Ureter (tissue), 1 donor: Measurements from ENCODE around the gene ATXN2. TPM values are rescaled to one million over a fixed set of nuclear protein-coding genes. Genes with fewer than 3 reads are reported as not detected.
A peak's percentile ranks its signal among the peaks of the same experiment; 100 is the strongest.
"Not testable (repeated sequence)": the region's sequence is repeated elsewhere in the genome, so short reads cannot be mapped to it uniquely, and the experiment has no call there.

Source experiments
- DNase-seq: peaks from one replicate; pipeline ENCODE4 v3.0.0-alpha.2; 2020; ENCODE audit warnings: low spot score
- total RNA-seq: library from RNA; stranded (reverse); gene quantifications from one replicate; pipeline ENCODE4 v1.2.4, GENCODE V29; 2023
- donor health status: DM: yes; HTN: yes; CAD: no.

The ATXN2 gene
- total RNA-seq, 1 donor from 2014 or later, result 120 TPM

GRCh38 chr12:111600986-111601385, 1.9 kb upstream of the ATXN2 start:
- DNase-seq, result not testable (repeated sequence)

GRCh38 chr12:111600205-111600642, 1.1 kb upstream of the ATXN2 start:
- no peak for DNase-seq

- DNase-seq, result peak; percentile 93
Observed at GRCh38 chr12:111599453-111600204, 514 bp upstream of the ATXN2 start.

- peak; percentile 60 for DNase-seq
Observed at GRCh38 chr12:111597831-111598636, 1.1 kb downstream of the ATXN2 start.

DNA sequence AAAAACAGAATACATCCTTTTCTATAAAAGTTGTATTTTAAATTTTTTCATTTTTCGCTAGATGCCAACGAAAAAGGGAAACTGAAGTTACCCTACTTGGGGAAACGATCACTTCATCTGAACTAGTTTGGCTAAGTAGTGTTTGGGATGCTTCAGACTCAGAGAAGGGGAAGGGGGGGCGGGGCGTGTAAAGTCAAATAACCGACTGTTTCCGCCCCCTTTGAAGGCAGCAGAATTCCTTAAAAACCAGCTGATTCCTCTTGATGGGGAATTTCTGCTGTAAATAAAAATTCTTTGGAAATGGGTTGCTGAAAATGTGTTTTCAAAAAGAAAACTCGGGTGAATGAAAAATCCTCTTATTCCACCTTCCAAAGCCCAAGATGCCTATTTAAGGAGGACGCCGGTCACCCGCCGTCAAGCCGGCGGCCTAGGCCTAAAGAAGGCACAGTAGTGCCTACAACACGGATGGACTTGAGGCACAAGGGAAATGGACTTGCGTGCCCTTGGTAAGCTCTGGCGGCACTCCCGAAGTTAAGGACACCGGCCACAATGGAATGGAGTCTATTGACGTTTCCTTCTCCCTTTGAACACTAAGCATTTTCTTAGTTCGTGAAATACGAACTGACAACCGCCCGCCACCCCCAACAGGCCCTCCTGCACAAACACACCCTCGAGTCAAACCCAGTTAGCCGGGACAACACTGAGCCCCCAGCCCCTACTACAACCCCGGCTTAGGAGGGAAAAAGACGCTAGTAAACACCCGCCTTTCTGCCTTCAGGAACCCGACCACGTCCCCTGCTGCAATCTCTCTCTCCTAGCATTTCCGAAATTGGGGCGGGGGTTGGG, 1.9 kb downstream of the ATXN2 start:
- DNase-seq, result peak; percentile 62

DNA sequence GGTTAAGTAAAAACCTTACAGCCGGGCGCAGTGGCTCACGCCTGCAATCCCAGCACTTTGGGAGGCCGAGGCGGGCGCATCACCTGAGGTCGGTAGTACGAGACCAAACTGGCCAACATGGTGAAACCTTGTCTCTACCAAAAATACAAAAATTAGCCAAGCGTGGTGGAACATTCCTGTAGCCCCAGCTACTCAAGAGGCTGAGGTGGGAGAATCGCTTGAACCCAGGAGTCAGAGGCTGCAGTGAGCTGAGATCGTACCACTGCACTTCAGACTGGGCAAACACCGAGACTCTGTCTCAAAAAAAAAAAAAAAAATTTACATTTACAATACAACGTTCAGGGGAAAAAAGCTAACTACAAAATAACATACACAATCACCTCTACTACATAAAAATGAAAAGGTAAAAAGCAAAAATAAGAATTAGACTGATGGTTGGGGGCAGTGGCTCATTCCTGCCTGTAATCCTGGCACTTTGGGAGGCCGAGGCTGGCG, 3.7 kb downstream of the ATXN2 start:
- DNase-seq, result not testable (repeated sequence)

- not testable (repeated sequence) for DNase-seq
Observed at GRCh38 chr12:111591399-111592010, 7.6 kb downstream of the ATXN2 start.

GRCh38 chr12:111590552-111590951, 8.6 kb downstream of the ATXN2 start:
- DNase-seq, result no peak

DNA sequence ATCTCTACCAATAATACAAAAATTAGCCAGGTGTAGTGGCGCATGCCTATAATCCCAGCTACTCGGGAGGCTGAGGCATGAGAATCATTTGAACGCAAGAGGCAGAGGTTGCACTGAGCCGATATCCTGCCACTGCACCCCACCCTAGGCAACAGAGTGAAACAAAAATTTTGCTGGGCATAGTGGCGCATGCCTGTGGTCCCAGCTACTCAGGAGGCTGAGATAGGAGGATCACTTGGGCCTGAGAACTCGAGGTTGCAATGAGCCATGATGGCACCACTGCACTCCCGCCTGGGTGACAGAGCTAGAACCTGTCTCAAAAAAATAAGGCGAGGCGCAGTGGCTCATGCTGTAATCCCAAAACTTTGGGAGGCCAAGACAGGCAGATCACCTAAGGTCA, 9.5 kb downstream of the ATXN2 start:
- DNase-seq, result no peak

DNA sequence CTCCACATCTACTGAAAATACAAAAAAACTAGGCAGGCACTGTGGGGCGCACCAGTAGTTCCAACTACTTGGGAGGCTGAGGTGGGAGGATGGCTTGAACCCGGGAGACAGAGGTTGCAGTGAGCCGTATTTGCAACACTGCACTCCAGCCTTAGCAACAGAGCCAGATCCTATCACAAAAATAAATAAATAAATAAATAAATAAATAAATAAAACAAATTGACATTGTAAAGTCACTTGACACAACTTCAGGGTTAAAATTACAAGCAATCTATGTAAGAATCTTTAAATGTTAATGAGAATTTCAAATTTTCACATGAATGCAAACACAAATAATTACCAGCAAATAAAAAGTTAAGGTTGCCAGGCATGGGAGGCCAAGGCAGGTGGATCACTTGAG, 11.1 kb downstream of the ATXN2 start:
- DNase-seq, result no peak

DNA sequence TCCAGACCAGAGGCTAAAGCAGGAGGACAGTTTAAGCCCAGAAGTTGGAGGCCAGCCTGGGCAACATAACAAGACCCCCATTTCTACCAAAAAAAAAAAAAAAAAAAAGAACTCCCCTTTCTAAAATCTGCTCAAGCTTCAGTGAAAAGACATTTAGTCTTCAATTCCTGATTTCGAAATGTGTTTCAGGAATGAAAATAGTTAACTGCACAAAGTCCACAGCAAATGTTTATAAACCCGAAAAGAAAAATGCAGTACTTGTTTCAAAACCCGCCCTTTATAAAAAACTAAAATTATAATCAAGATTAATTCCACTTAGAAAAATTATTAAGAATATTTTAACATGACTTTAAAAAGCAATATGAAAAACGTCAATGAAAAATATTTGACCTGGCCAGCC, 12.1 kb downstream of the ATXN2 start:
- DNase-seq, result no peak

- no peak for DNase-seq
Observed at GRCh38 chr12:111585690-111586089, 13.4 kb downstream of the ATXN2 start.

- DNase-seq, result no peak
Observed at GRCh38 chr12:111584959-111585358, 14.2 kb downstream of the ATXN2 start.

DNA sequence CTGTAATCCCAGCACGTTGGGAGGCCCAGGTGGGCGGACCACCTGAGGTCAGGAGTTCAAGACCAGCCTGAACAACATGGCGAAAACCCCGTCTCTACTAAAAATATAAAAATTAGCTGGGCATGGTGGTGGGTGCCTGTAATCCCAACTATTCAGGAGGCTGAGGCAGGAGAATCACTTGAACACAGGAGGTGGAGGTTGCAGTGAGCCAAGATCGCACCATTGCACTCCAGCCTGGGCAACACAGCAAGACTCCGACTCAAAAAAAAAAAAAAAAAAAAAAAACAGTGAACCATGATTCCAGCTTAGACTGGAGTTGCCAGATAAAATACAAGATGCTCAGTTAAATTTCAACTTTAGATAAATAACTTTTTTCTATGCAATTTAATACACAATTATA, 15.6 kb downstream of the ATXN2 start:
- not testable (repeated sequence) for DNase-seq

GRCh38 chr12:111582133-111582747, 16.9 kb downstream of the ATXN2 start:
- no peak for DNase-seq

GRCh38 chr12:111581434-111582132, 17.5 kb downstream of the ATXN2 start:
- DNase-seq, result no peak

GRCh38 chr12:111580737-111581136, 18.4 kb downstream of the ATXN2 start:
- no peak for DNase-seq

DNA sequence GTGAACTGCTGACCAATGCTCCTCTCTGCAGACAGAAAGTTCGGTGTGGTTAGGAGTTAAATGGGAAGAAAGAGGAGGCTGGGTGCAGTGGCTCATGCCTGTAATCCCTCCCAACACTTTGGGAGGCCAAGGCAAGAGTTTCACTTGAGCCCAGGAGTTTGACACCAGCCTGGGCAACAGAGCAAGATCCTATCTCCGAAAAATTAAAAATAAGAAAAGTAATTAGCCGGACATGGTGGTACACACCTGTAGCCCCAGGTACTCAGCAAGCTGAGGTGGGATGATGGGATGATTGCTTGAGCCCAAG, 19.0 kb downstream of the ATXN2 start:
- no peak for DNase-seq

DNA sequence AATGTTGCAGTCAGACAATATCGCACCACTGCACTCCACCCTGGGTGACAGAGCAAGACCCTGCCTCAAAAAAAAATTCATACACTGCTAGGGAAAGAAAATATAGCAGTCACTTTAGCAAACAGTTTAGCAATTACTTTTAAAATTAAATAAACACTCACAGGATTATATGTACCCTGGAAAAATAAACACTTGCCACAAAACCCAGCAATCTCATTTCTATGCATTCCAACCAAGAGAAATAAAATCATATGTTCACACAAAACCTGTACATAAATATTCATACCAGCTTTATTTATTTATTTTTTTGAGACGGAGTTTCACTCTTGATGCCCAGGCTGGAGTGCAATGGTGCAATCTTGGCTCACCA, 20.2 kb downstream of the ATXN2 start:
- no peak for DNase-seq

GRCh38 chr12:111578276-111578970, 20.7 kb downstream of the ATXN2 start:
- DNase-seq, result no peak
